GM13977 (cell line): ENCODE measurements around the gene CFAP52.
"Not testable (repeated sequence)": the region's sequence is repeated elsewhere in the genome, so short reads cannot be mapped to it uniquely, and the experiment has no call there.

Experiments used
- DNase-seq: peaks from one replicate; pipeline ENCODE4 v3.0.0; 2012; ENCODE audit warnings: low spot score
- in situ Hi-C: fragments of 300-500 bp; cut with MboI; formaldehyde crosslinking; loops from one replicate; pipeline ENCODE4 v1.12.0; 2022; ENCODE audit warnings: low sequenced_read_pairs, low pct_unique_long_range_greater_than_20kb, mixed read lengths, inconsistent platforms; ENCODE audit not compliant: unreplicated experiment
- TF ChIP-seq, protein P1 (sequence below): IDR thresholded peaks from 2 replicates; pipeline ENCODE4 v1.5.1; 2012; ENCODE audit warnings: mild to moderate bottlenecking, control low read depth; ENCODE audit not compliant: insufficient read depth; ENCODE audit errors: extremely low read depth, missing control alignments

The CFAP52 gene

DNA sequence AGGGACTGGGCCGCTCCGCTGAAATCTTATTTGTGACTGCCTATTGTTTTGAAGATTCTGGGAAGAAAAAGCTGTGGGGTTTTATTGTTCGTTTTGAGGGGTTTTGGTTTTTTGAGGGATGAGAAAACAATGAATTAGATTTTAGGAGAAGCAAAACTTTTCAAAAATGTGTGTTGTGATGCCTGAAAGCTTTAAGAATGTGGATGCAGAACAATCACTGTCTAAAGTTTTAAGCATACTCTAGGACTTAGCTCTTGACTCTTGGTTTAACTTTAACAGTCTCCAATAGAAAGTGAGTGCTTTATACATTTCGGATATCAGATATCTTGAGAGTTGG, 899 bp downstream of the CFAP52 start:
- in situ Hi-C loops, result no loop called here
- no peak for DNase-seq
- TF ChIP-seq, protein P1, sequence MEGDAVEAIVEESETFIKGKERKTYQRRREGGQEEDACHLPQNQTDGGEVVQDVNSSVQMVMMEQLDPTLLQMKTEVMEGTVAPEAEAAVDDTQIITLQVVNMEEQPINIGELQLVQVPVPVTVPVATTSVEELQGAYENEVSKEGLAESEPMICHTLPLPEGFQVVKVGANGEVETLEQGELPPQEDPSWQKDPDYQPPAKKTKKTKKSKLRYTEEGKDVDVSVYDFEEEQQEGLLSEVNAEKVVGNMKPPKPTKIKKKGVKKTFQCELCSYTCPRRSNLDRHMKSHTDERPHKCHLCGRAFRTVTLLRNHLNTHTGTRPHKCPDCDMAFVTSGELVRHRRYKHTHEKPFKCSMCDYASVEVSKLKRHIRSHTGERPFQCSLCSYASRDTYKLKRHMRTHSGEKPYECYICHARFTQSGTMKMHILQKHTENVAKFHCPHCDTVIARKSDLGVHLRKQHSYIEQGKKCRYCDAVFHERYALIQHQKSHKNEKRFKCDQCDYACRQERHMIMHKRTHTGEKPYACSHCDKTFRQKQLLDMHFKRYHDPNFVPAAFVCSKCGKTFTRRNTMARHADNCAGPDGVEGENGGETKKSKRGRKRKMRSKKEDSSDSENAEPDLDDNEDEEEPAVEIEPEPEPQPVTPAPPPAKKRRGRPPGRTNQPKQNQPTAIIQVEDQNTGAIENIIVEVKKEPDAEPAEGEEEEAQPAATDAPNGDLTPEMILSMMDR, result no peak

DNA sequence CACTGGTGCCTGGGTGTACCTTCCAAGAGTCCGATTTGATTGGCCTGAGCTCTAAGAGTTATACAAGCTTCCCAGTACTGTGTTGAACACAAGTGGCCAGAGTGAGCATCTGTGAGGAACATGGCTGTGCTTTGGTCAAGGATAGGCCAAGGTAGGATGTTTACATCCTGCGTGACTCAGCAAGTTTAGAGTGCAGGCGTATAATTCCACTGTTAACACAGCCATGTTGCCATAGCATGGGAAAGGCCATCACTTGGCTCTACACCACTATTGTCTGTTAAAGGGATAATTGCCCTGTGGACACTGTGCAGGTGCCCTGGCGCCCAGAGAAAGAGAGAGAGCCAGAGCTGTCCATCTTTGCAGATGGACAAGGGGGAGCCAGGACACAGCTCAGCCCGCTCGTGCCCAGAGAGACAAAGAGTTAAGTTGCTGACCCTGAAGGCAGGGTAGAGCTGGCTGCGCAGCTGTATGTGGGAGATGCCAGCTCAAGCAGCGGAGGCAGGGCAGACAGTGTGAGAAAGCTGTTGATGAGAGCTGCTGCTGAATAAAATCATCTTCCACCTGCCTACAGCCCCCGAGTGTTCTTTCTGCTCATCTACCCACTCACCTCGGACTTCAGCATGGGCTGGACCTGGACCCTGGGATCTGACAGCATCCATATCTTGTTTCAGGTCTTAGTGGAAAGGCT, 11.7 kb downstream of the CFAP52 start:
- TF ChIP-seq, protein P1, result no peak
- DNase-seq, result no peak
- in situ Hi-C loops, result no loop called here

DNA sequence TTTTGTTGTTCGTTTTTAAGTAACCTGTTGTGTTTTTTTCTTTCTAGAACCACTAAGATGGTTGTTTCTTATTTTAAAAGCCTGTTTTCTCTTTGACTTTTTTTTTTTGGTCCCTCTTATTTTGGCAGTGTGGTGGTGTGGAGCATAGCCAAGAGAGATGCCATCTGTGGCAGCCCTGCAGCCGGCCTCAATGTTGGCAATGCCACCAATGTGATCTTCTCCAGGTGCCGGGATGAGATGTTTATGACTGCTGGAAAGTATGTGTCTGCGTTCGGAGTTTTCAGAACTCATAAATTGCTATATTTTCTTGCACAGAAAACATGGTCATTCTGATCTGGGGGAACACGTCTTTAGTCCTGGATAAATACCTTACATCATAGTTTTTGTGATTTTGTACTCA, 17.6 kb downstream of the CFAP52 start:
- no peak for DNase-seq
- TF ChIP-seq, protein P1, result no peak
- in situ Hi-C loops, result no loop called here

DNA sequence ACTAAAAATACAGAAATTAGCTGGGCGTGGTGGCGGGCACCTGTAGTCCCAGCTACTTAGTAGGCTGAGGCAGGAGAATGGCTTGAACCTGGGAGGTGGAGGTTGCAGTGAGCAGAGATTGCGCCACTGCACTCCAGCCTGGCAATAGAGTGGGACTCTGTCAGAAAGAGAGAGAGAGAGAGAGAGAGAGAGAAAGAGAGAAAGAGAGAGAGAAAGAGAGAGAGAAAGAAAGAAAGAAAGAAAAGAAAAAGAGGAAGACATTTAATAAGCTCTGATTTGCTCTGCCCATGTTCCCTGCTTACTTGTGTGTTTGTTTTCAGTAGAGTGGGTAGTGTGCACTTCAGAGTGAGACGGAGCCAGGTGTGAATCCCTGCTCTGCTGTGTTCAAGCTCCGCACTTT, 21.2 kb downstream of the CFAP52 start:
- in situ Hi-C loops, DNase-seq: not testable (repeated sequence)

GRCh38 chr17:9598661-9599060, 22.2 kb downstream of the CFAP52 start:
- in situ Hi-C loops, result no loop called here
- TF ChIP-seq, protein P1, result no peak
- DNase-seq, result no peak

DNA sequence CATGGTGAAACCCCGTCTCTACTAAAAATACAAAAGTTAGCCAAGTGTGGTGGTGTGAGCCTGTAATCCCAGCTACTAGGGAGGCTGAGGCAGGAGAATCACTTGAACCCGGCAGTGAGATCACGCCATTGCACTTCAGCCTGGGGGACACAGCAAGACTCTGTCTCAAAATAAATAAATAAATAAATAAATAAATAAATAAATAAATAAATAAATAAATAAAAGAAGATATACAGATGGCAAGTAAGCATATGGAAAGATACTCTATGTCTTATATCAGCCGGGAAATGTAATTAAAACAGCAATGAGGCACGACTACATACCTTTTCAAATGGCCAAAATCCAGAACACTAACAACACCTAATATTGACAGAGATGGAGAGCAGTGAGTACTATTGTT, 28.1 kb downstream of the CFAP52 start:
- DNase-seq, in situ Hi-C loops: not testable (repeated sequence)

- TF ChIP-seq, protein P1, result no peak
- DNase-seq, result no peak
- in situ Hi-C loops, result no loop called here
Measured at GRCh38 chr17:9606453-9606852, 30.0 kb downstream of the CFAP52 start.

DNA sequence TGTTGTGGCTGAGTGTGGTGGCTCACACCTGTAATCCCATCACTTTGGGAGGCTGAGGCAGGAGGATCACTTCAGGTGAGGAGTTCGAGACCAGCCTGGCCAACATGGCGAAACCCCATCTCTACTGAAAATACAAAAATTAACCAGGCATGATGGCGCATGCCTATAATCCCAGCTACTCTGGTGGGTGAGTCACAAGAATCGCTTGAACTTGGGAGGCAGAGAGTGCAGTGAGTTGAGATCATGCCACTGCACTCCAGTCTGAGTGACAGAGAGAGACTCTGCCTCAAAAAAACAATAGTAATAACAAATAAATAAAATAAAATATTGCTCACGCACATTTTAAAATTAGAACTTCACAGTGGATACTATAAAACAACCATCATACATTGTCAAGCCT, 30.6 kb downstream of the CFAP52 start:
- in situ Hi-C loops, result not testable (repeated sequence)

More for the DNA sequence above, 30.6 kb downstream of the CFAP52 start:
- DNase-seq, result not testable (repeated sequence)
